ENCODE data around the gene CXCL17. TPM values are rescaled to one million over a fixed set of nuclear protein-coding genes. Genes with fewer than 3 reads are reported as not detected.
"Not testable (repeated sequence)": the region's sequence is repeated elsewhere in the genome, so short reads cannot be mapped to it uniquely, and the experiment has no call there.

CXCL17 gene
- total RNA-seq, 2 donors from 2014 or later = not detected

DNA sequence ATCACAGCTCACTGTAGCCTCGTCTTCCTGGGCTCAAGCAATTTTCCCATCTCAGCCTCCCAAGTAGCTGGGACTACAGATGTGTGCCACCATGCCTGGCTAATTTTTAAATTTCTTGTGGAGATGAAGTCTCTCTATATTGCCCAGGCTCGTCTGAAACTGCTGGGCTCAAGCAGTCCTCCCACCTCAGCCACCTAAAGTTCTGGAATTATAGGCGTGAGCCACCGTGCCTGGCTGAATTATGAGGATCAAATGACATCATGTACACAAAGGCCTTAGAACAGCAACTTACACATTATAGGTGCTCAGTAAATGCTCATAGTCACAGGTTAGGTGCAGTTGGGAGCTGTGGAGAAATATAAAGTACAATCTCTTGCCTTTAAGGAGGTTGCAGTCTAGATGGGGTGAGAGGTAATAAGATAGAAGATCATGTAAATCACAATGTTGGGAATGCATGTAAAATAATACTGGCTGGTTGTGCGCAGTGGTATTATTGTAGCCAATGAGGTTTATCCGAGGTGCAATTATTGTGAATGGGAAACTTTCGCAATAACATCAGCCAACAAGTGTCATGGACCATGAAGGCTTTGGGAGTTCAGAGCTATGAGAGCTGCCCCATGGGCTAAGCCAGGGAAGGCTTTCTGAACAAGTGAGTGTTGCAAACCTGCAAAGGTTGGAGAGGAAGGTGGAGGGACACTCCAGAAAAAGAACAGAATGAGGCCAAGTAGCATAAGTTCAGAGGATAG lies 29.8 kb upstream of the CXCL17 start:
- Mint-ChIP-seq H3K36me3 (ENCODE audit: insufficient read depth in 2 of 2) (no peaks in the 10 kb centered on the region), H3K27me3 (ENCODE audit: low read depth) (peaks cover 6% of the 10 kb centered on the region), H3K27ac (no peak overlapping the region), H3K9me3 (no peaks in the 10 kb centered on the region), H3K4me3 (no peak overlapping the region), H3K4me1 (ENCODE audit: low read depth) (peaks cover 8% of the 10 kb centered on the region)
- DNase-seq (no peak), ATAC-seq (replicated peaks in 1 of 2) (no peak)

DNA sequence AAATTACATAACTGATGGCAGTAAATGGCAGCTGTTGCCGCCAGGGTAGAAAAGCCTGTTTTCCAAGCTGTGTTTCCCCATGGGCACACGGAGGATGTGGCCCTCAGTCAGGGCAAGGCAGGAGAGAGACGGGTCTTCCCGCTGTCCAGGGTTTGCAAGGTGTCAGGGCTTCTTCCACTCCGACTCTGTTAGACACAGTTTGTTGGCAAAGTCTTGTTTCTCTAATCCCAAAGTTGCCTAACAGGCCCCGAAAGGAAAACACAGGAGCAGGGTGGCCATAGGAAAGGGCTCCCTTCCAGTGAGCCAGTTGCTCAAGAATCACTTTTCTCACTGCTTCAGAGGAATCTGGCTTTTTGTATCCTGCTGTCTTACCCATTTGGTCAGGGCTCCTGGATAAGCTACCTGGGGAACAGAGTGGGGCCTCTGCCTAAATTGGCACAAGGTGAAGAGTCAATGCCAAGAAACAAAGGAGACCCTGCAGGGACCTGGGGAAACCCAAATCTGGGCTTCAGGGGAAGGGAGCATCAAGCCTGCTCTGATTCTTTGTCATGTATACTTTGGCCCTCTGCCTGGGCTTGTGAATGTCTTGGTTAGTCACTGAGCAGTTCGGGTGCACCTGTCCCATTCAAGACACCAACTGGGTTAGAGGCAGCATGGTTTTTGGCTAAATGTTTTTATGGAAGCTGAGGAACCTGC lies 29.0 kb upstream of the CXCL17 start:
- ATAC-seq (replicated peaks in 1 of 2) (no peak), DNase-seq (no peak)
- H3K4me3 Mint-ChIP-seq = no peak overlapping the region
- peaks cover 17% of the 10 kb centered on the region for H3K4me1 Mint-ChIP-seq (ENCODE audit: low read depth)
- peaks cover 6% of the 10 kb centered on the region for H3K27me3 Mint-ChIP-seq (ENCODE audit: low read depth)
- no peaks in the 10 kb centered on the region for H3K36me3 Mint-ChIP-seq (ENCODE audit: insufficient read depth in 2 of 2)
- H3K27ac Mint-ChIP-seq = no peak overlapping the region
- no peaks in the 10 kb centered on the region for H3K9me3 Mint-ChIP-seq

DNA sequence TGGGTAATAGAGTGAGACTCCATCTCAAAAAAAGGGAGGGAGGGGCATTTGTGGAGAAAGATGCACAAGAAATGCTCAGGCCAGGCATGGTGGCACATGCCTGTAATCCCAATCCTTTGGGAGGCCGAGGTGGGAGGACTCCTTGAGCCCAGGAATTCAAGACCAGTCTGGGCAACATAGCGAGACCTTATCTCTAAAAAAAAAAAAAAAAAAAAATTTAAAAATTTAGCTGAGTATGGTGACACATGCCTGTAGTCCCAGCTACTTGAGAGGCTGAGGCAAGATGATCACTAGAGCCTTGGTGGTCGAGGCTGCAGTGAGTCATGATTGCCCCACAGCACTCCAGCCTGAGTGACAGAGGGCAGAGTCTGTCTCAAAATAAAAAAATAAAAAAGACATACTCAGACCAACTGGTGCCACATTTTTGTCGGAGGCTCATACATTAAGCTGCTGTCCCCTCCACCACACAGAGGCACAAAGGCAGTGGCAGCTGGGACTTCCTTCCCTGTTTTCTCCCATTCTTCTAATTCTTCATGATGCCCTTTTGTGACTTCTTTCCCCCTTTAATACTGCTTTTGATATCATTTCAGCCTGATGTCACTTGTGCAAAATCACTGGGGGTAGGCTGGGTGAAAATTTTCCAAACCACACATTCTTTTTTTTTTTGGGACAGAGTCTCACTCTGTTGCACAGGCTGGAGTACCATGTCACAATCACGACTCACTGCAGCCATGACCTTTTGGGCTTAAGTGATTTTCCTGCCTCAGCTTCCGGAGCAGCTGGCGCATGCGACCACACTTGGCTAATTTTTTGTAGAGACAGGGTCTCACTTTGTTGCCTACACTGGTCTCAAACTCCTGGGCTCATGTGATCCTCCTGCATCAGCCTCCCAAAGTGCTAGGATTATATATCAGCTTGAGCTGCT lies 26.8 kb upstream of the CXCL17 start:
- Mint-ChIP-seq H3K27me3 (ENCODE audit: low read depth) (peaks cover 6% of the 10 kb centered on the region), H3K27ac (no peak overlapping the region), H3K9me3 (no peaks in the 10 kb centered on the region), H3K4me1 (ENCODE audit: low read depth) (peaks cover 23% of the 10 kb centered on the region), H3K4me3 (peak overlapping the region in 1 of 2 donors; percentile 23), H3K36me3 (ENCODE audit: insufficient read depth in 2 of 2) (no peaks in the 10 kb centered on the region)
- peak in 1 of 2 donors; percentile 27 for DNase-seq
- peak; percentile 76 to 83 for ATAC-seq (replicated peaks in 1 of 2)

GRCh38 chr19:42468273-42468796 lies 25.6 kb upstream of the CXCL17 start:
- peaks cover 23% of the 10 kb centered on the region for H3K4me1 Mint-ChIP-seq (ENCODE audit: low read depth)
- H3K27me3 Mint-ChIP-seq (ENCODE audit: low read depth) = peaks cover 6% of the 10 kb centered on the region
- DNase-seq (no peak), ATAC-seq (replicated peaks in 1 of 2) (no peak)
- H3K36me3 Mint-ChIP-seq (ENCODE audit: insufficient read depth in 2 of 2) = no peaks in the 10 kb centered on the region
- H3K27ac Mint-ChIP-seq = no peak overlapping the region
- H3K4me3 Mint-ChIP-seq = no peak overlapping the region
- H3K9me3 Mint-ChIP-seq = no peaks in the 10 kb centered on the region

- Mint-ChIP-seq H3K9me3 (no peaks in the 10 kb centered on the region), H3K27ac (no peak overlapping the region), H3K4me3 (no peak overlapping the region), H3K4me1 (ENCODE audit: low read depth) (peaks cover 23% of the 10 kb centered on the region), H3K36me3 (ENCODE audit: insufficient read depth in 2 of 2) (no peaks in the 10 kb centered on the region), H3K27me3 (ENCODE audit: low read depth) (no peaks in the 10 kb centered on the region)
- ATAC-seq (replicated peaks in 1 of 2) (peak in 1 of 2 donors; percentile 13), DNase-seq (no peak)
Observed at GRCh38 chr19:42467183-42467760, 24.5 kb upstream of the CXCL17 start.

- no peaks in the 10 kb centered on the region for H3K36me3 Mint-ChIP-seq (ENCODE audit: insufficient read depth in 2 of 2)
- H3K9me3 Mint-ChIP-seq = no peaks in the 10 kb centered on the region
- ATAC-seq (replicated peaks in 1 of 2) = no peak
- no peak overlapping the region for H3K27ac Mint-ChIP-seq
- no peak overlapping the region for H3K4me3 Mint-ChIP-seq
- DNase-seq = no peak
- H3K4me1 Mint-ChIP-seq (ENCODE audit: low read depth) = peaks cover 23% of the 10 kb centered on the region
- no peaks in the 10 kb centered on the region for H3K27me3 Mint-ChIP-seq (ENCODE audit: low read depth)
Observed at GRCh38 chr19:42466521-42467182, 23.9 kb upstream of the CXCL17 start.

GRCh38 chr19:42465827-42466280 lies 23.1 kb upstream of the CXCL17 start:
- DNase-seq (no peak), ATAC-seq (replicated peaks in 1 of 2) (no peak)
- Mint-ChIP-seq H3K9me3 (no peaks in the 10 kb centered on the region), H3K4me1 (ENCODE audit: low read depth) (peaks cover 23% of the 10 kb centered on the region), H3K27ac (no peak overlapping the region), H3K4me3 (no peak overlapping the region), H3K36me3 (ENCODE audit: insufficient read depth in 2 of 2) (no peaks in the 10 kb centered on the region), H3K27me3 (ENCODE audit: low read depth) (no peaks in the 10 kb centered on the region)

DNA sequence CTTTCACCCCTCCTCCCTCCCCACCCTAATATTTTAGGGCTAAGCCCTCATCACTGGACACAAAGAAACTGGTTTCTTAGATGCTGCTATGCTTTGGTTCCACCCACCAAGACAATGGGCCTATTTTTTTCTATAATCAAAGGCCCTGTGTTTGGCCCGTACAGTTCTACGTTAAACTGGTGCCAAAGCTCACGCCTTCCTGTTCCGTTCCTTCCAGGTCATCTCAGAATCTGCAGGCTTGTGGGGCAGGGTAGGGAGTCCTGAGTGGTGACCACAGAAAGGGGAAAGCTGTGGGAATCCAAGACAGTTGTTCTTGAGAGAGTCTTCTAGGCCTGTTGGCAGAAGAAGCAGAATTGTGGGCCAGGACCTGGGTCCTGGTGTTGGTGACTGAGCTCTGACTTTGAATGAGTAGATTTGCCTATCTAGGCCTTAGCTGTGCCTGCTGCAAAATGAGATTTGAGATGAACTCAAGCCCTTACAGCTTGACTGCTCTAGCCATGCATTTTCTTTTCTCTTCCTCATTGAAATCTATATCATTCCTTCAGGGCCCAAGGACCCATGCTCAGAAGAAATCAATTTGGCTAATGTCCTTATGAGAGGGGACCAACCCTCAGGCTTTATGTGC lies 19.1 kb upstream of the CXCL17 start:
- Mint-ChIP-seq H3K27ac (no peak overlapping the region), H3K9me3 (no peaks in the 10 kb centered on the region), H3K4me3 (no peak overlapping the region), H3K27me3 (ENCODE audit: low read depth) (no peaks in the 10 kb centered on the region), H3K4me1 (ENCODE audit: low read depth) (peaks cover 7% of the 10 kb centered on the region), H3K36me3 (ENCODE audit: insufficient read depth in 2 of 2) (no peaks in the 10 kb centered on the region)
- DNase-seq (no peak), ATAC-seq (replicated peaks in 1 of 2) (no peak)

DNA sequence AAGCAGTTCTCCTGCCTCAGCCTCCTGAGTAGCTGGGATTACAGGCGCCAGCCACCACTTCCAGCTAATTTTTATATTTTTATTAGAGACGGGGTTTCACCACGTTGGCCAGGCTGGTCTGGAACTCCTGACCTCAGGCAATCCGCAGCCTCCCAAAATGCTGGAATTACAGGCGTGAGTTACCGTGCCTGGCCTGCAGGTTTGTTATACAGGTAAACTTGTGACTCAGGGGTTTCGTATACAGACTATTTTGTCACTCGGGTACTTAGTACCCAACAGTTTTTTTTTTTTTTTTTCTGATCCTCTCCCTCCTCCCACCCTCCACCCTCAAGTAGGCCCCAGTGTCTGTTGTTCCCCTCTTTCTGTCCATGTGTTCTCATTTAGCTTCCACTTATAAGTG lies 18.5 kb upstream of the CXCL17 start:
- H3K4me1 Mint-ChIP-seq (ENCODE audit: low read depth); H3K27ac Mint-ChIP-seq; DNase-seq; H3K9me3 Mint-ChIP-seq; H3K27me3 Mint-ChIP-seq (ENCODE audit: low read depth); ATAC-seq (replicated peaks in 1 of 2); H3K36me3 Mint-ChIP-seq (ENCODE audit: insufficient read depth in 2 of 2); H3K4me3 Mint-ChIP-seq: not testable (repeated sequence)

DNA sequence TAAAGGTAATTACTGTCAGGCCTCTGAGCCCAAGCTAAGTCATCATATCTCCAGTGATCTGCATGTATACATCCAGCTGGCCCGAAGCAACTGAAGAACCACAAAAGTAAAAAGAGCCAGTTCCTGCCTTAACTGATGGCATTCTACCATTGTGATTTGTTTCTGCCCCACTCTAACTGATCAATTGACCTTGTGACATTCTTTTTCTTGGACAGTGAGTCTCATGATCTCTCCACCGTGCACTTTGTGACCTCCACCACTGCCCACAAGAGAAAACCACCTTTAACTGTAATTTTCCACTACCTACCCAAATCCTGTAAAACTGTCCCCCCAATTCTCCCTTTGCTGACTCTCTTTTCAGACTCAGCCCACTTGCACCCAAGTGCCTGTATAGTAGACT lies 17.2 kb upstream of the CXCL17 start:
- no peak overlapping the region for H3K27ac Mint-ChIP-seq
- no peaks in the 10 kb centered on the region for H3K4me1 Mint-ChIP-seq (ENCODE audit: low read depth)
- DNase-seq (no peak), ATAC-seq (replicated peaks in 1 of 2) (no peak)
- no peaks in the 10 kb centered on the region for H3K36me3 Mint-ChIP-seq (ENCODE audit: insufficient read depth in 2 of 2)
- no peaks in the 10 kb centered on the region for H3K9me3 Mint-ChIP-seq
- H3K27me3 Mint-ChIP-seq (ENCODE audit: low read depth) = no peaks in the 10 kb centered on the region
- no peak overlapping the region for H3K4me3 Mint-ChIP-seq

- ATAC-seq (replicated peaks in 1 of 2) (peak in 1 of 2 donors; percentile 56), DNase-seq (no peak)
- Mint-ChIP-seq H3K27ac (no peak overlapping the region), H3K36me3 (ENCODE audit: insufficient read depth in 2 of 2) (no peaks in the 10 kb centered on the region), H3K4me1 (ENCODE audit: low read depth) (no peaks in the 10 kb centered on the region), H3K9me3 (no peaks in the 10 kb centered on the region), H3K27me3 (ENCODE audit: low read depth) (no peaks in the 10 kb centered on the region), H3K4me3 (no peak overlapping the region)
Observed at GRCh38 chr19:42455621-42456081, 12.9 kb upstream of the CXCL17 start.

GRCh38 chr19:42455086-42455485 lies 12.3 kb upstream of the CXCL17 start:
- DNase-seq = no peak

More at GRCh38 chr19:42455086-42455485, 12.3 kb upstream of the CXCL17 start:
- H3K4me1 Mint-ChIP-seq (ENCODE audit: low read depth) = no peaks in the 10 kb centered on the region
- H3K4me3 Mint-ChIP-seq = no peak overlapping the region
- no peaks in the 10 kb centered on the region for H3K27me3 Mint-ChIP-seq (ENCODE audit: low read depth)
- H3K36me3 Mint-ChIP-seq (ENCODE audit: insufficient read depth in 2 of 2) = no peaks in the 10 kb centered on the region
- no peaks in the 10 kb centered on the region for H3K9me3 Mint-ChIP-seq
- H3K27ac Mint-ChIP-seq = no peak overlapping the region
- ATAC-seq (replicated peaks in 1 of 2) = no peak

Measured in activated T-cell treated with anti-CD3 and anti-CD28 coated beads, Interleukin-2, amount 50 U/mL, for 72 hours (primary cell).